ENCODE measurements around the gene TOMM70. TPM values are rescaled to one million over a fixed set of nuclear protein-coding genes. Genes with fewer than 3 reads are reported as not detected.

The TOMM70 gene
- polyA plus RNA-seq, 3 donors = 17.3 to 27.0 (median 23.5) TPM

DNA sequence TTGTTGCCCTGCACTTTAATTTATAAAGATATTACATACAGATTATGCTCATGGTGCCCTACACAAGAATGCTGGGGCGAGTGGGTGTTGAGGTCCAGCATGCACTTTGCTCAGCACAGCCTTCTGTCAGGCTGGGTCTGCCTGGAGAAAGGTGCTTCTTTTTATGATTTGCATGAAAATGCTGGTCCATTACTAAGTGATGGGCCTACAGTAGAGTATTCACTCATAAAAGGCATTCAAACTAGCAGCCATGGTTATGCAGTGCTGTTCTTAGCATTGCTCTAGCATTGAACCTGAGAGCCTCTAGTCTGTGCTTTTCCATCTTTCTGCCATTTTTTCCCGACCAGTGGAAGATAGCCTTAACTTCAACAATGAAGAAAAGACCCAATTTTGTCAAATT is 12.7 kb upstream of the TOMM70 start:
- WGBS, 3 donors = 90 to 93% (median 91%) methylated on average over 2 of the region's 2 CpGs
- H3K27ac ChIP-seq (ENCODE audit: low read depth, low read length) = no peak overlapping the region

- no peak overlapping the region for H3K27ac ChIP-seq (ENCODE audit: low read depth, low read length)
- WGBS, 3 donors = 95 to 97% (median 97%) methylated on average over 4 of the region's 4 CpGs
These were observed 12.2 kb upstream of the TOMM70 start for GRCh38 chr3:100412912-100413590.

GRCh38 chr3:100411091-100411982 is 10.4 kb upstream of the TOMM70 start:
- H3K27ac ChIP-seq (ENCODE audit: low read depth, low read length) = no peak overlapping the region
- whole genome bisulfite sequencing, 3 donors = 94 to 98% (median 97%) methylated on average over 2 of the region's 2 CpGs

GRCh38 chr3:100407977-100408532 is 7.2 kb upstream of the TOMM70 start:
- no peak overlapping the region for H3K27ac ChIP-seq (ENCODE audit: low read depth, low read length)
- WGBS, 3 donors = 90 to 96% (median 96%) methylated on average over 4 of the region's 4 CpGs

DNA sequence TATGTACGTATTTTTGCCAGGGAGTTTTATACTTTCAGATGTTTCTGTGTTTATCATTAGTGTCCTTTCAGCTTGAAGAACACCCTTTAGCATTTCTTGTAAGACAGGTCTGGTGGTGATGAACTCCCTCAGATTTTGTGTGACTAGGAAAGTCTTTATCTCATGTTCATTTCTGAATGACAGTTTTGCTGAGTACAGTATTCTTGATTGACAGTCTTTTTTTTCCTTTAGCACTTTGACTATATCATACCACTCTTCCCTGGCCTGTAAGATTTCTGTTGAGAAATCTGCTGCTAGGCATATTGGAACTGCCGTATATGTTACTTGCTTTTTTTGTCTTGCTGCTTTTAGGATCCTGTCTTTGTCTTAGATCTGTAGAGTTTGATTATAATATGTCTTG is 6.3 kb upstream of the TOMM70 start:
- 70 to 95% (median 72%) methylated on average over 2 of the region's 2 CpGs for WGBS, 3 donors
- no peak overlapping the region for H3K27ac ChIP-seq (ENCODE audit: low read depth, low read length)

- WGBS, 3 donors = 97 to 100% (median 100%) methylated on average over 1 of the region's 1 CpG
- no peak overlapping the region for H3K27ac ChIP-seq (ENCODE audit: low read depth, low read length)
These were observed 3.3 kb upstream of the TOMM70 start for GRCh38 chr3:100404250-100404548.

GRCh38 chr3:100403362-100404249 is 2.7 kb upstream of the TOMM70 start:
- 48 to 82% (median 72%) methylated on average over 5 of the region's 5 CpGs for WGBS, 3 donors
- H3K27ac ChIP-seq (ENCODE audit: low read depth, low read length) = no peak overlapping the region

DNA sequence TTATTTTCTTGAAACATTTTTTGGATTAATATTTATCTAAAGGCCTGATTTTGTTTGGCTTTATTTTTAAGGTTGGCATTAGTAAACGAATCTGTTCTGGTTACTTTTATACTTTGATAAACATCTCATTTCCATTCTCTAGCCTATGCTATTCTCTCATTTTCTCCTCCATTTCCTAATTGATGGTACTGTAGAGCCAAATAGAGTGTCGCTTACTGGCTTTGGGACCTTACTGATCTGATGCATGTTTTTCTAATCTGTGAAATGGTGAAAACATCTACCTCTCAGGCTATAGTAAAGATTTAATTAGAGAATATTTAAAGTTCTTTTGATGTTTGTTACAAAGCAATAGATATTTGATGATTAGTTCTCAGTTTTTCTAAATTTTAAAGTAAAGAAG is 2.0 kb upstream of the TOMM70 start:
- 23 to 58% (median 55%) methylated on average over 2 of the region's 2 CpGs for WGBS, 3 donors

GRCh38 chr3:100402256-100402655 is 1.4 kb upstream of the TOMM70 start:
- 2% methylated on average over 2 of the region's 2 CpGs for WGBS, 3 donors
- no peak overlapping the region for H3K27ac ChIP-seq (ENCODE audit: low read depth, low read length)

More for the DNA sequence above, 2.0 kb upstream of the TOMM70 start:
- no peak overlapping the region for H3K27ac ChIP-seq (ENCODE audit: low read depth, low read length)

- 0 to 1% (median 0%) methylated on average over 23 of the region's 23 CpGs for WGBS, 3 donors
- H3K27ac ChIP-seq (ENCODE audit: low read depth, low read length) = no peak overlapping the region
These were observed 769 bp upstream of the TOMM70 start for GRCh38 chr3:100401674-100402041.

DNA sequence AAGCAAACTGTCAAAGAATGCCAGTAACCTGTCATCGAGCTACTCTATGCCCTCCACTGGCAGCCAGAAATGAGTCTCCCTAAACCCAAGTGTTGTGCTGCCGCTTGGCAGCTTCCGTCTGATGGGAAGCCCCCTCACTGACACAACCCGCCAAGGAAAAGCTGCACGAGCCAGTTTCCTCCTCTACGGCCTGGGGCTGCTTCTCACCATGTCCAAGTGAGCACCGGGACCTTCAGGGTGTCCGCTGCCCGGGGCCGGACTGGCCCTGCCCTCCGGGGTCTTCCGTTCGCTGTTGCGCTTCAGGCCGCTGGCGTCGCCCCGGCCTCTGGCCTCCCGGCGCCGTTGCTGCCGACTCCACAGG is 490 bp downstream of the TOMM70 start:
- 0 to 1% (median 1%) methylated on average over 22 of the region's 22 CpGs for WGBS, 3 donors
- H3K27ac ChIP-seq (ENCODE audit: low read depth, low read length) = peak overlapping the region; percentile 88

DNA sequence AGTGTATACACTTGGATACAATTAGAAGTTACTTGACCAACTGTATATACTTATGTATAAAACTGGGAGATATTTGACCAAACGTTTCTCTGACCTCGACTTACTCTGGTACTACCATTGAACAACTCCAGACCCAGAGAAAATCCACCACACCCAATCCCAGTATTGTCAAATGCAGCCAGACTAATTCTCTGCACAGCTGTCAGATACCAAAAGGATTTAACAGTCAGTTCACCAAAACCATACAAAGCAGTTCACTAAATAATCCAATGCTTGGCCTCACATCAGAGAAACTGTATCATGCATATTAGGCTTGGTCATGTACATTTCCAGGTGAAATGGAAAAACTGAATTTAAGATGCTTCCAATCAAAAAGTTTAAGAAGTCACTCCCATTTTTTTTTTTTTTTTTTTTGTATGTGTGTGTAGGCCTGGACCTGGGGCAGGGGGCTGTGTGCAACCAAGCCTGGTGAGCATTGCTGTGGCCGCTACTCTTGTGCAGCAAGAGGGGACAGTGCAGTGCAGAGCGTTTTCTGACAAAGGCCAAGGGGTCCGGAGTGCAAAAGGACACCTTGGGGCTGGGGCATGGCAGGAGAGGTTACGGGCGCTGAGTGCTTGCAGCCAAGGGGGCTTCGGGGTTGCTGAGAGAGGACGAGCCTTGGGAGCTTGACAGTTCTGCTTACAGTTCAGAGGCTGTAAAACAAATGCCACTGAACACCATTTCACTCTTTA is 1.4 kb downstream of the TOMM70 start:
- H3K27ac ChIP-seq (ENCODE audit: low read depth, low read length) = no peak overlapping the region
- 20 to 53% (median 47%) methylated on average over 9 of the region's 9 CpGs for WGBS, 3 donors

DNA sequence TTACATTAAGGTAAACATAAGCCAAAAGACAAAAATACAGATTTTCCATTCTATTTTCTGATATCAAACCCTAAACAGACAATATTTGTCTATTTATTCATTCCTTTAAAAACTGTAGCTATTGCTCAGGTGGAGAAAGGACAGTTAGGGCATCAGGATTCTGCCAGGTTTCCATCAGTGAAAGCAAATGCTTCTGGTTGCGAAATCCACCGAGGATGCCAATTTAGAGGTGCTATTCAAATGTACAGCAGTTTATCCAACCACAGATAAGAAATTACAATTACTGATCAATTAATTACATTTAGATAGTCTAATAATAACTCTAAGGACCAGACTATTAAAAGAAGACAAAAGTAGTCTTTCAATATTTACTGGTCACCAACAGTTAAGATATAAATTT is 3.9 kb downstream of the TOMM70 start:
- 43 to 72% (median 68%) methylated on average over 2 of the region's 2 CpGs for WGBS, 3 donors
- no peak overlapping the region for H3K27ac ChIP-seq (ENCODE audit: low read depth, low read length)

GRCh38 chr3:100395679-100396431 is 5.0 kb downstream of the TOMM70 start:
- WGBS, 3 donors = 63 to 67% (median 65%) methylated on average over 2 of the region's 2 CpGs
- H3K27ac ChIP-seq (ENCODE audit: low read depth, low read length) = no peak overlapping the region

DNA sequence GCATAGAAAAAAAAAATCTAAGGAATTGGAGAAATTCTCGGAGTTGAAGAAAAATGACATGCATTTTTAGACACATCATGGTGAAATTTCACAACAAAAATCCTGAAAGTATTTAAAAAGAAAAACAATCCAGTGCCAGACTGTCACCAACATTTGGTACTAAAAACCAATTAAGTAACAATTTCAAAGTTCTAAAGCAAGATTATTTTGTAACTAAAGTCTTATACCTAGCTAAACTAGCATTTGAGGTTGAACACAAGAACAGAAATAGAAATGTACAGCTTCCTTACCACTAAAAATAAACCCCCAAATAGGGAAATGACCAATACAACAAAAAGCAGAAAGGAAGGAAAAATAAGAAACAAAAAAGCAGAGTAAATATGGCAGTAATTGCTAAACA is 11.9 kb downstream of the TOMM70 start:
- H3K27ac ChIP-seq (ENCODE audit: low read depth, low read length) = no peak overlapping the region
- WGBS, 3 donors = 95 to 100% (median 97%) methylated on average over 1 of the region's 1 CpG

GRCh38 chr3:100386437-100387074 is 14.3 kb downstream of the TOMM70 start:
- no peak overlapping the region for H3K27ac ChIP-seq (ENCODE audit: low read depth, low read length)
